Left lung (tissue), 10 donors: ENCODE results near the gene FAM240B. TPM values are rescaled to one million over a fixed set of nuclear protein-coding genes. Genes with fewer than 3 reads are reported as not detected.
A peak's percentile ranks its signal among the peaks of the same experiment; 100 is the strongest.

Experiments used
- ATAC-seq: fragments of 200-7000 bp; cut with Tn5 transposase; one replicate; pipeline ENCODE4 v1.9.1; 2020; ENCODE audit warnings: moderate library complexity
- DNase-seq, 4 donors: peaks; one replicate each; pipeline ENCODE4 v3.0.0-alpha.2; 2013 to 2020
- H3K27ac ChIP-seq, 2 donors: fragments of 200-600 bp; sonication (generic) in 1 of 2; one replicate each; pipeline versions ENCODE4 v1.5.0 to v1.8.0; 2020 to 2021
- H3K27me3 ChIP-seq, 2 donors: fragments of 200-600 bp; sonication (generic) in 1 of 2; one replicate each; pipeline versions ENCODE4 v1.5.0 to v1.8.0; 2020 to 2021
- H3K36me3 ChIP-seq, 2 donors: fragments of 200-600 bp; sonication (generic) in 1 of 2; one replicate each; pipeline versions ENCODE4 v1.5.0 to v1.8.0; 2020 to 2021
- H3K4me1 ChIP-seq, 2 donors: fragments of 200-600 bp; one replicate each; pipeline ENCODE4 v1.8.0; 2021
- H3K4me3 ChIP-seq, 2 donors: fragments of 200-600 bp; sonication (generic) in 1 of 2; one replicate each; pipeline versions ENCODE4 v1.5.0 to v1.8.0; 2020 to 2021; ENCODE audit warnings: mild to moderate bottlenecking in 1 of 2
- H3K9me3 ChIP-seq, 2 donors: fragments of 200-600 bp; sonication (generic) in 1 of 2; one replicate each; pipeline versions ENCODE4 v1.5.0 to v1.8.0; 2020 to 2021
- CTCF ChIP-seq, 2 donors: fragments of 200-600 bp; sonication (generic) in 1 of 2; IDR thresholded peaks; one replicate each; pipeline versions ENCODE4 v1.5.0 to v1.8.0; 2021; ENCODE audit warnings: antibody characterized with exemption in 2 of 2
- intact Hi-C, 2 donors: fragments of 100-400 bp; cut with DNase I; formaldehyde crosslinking; loops; one replicate each; pipeline versions ENCODE4 v1.11.2 to v1.14.2; 2022
- polyA plus RNA-seq, 6 donors: library from polyadenylated mRNA; unstranded; fragments of 120-200 nt; gene quantifications; one replicate each; pipeline ENCODE4 v1.2.1, GENCODE V29; 2013; ENCODE audit not compliant: insufficient read length in 6 of 6
- total RNA-seq, 2 donors: library from RNA; stranded (reverse); fragmentation: NEBNext Ultra II Directional; extraction: Animal tissue kit (Norgen Biotek cat#: 25700); gene quantifications; one replicate each; pipeline ENCODE4 v1.2.1, GENCODE V29; 2021
- donor health status: DM: no; HTN: yes; CAD: no.
- donor health status: DM: no; HTN: no; CAD: no.

FAM240B gene
- total and polyA plus RNA-seq, 8 donors, result 0.17 to 0.24 TPM; not detected in 6

GRCh38 chr9:38689678-38690077 is 30.3 kb downstream of the FAM240B start:
- intact Hi-C loops, result no loop called here
- H3K27me3 ChIP-seq, result peaks cover 0 to 10% of the 10 kb centered on the region in 2 donors
- ATAC-seq (no peak), DNase-seq (peak in 1 of 4 donors; percentile 30)
- no peak overlapping the region for H3K4me3 ChIP-seq
- H3K9me3 ChIP-seq, result no peaks in the 10 kb centered on the region
- peaks cover 0 to 2% of the 10 kb centered on the region in 2 donors for H3K4me1 ChIP-seq
- no peak overlapping the region for H3K27ac ChIP-seq
- no peaks in the 10 kb centered on the region for H3K36me3 ChIP-seq
- TF ChIP-seq CTCF (IDR thresholded peaks at IDR 0.05), result no peak

- Histone ChIP-seq H3K36me3 (no peaks in the 10 kb centered on the region), H3K27me3 (peaks cover 0 to 2% of the 10 kb centered on the region in 2 donors), H3K4me3 (peak overlapping the region in 1 of 2 donors; percentile 23), H3K9me3 (no peaks in the 10 kb centered on the region), H3K27ac (peak overlapping the region in 1 of 2 donors; percentile 44), H3K4me1 (peaks cover 0 to 2% of the 10 kb centered on the region in 2 donors)
- intact Hi-C loops, result no loop called here
- no peak for DNase-seq
- TF ChIP-seq CTCF (IDR thresholded peaks at IDR 0.05), result no peak
- ATAC-seq, result peak; percentile 7
Measured at GRCh38 chr9:38687992-38688391, 31.9 kb downstream of the FAM240B start.

DNA sequence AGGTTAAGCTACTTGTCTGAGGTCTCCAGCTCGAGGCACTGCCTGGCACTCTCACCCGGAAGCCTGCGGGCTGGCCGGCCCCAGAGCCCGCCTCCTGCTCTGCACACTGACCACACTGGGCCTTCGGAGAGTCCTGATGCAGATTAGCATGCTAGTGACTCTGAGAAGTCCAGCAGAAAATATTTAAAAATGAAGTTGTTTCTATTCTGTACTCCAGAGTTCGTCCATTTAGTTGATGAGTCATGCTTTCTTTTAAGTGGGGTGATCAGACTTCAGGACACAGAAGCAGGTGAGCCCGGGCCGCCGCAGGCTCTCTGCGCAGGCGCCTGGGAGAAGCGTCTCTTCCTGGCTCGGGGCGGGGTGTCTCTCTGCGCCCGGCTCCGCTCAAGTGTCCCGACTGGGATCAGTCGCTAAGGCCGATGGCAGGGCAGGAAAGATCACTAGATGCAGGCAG is 32.5 kb downstream of the FAM240B start:
- peak; percentile 98 for ATAC-seq
- Histone ChIP-seq H3K4me1 (peaks cover 0 to 2% of the 10 kb centered on the region in 2 donors), H3K27me3 (no peaks in the 10 kb centered on the region), H3K4me3 (peak overlapping the region; percentile 22 to 23), H3K36me3 (no peaks in the 10 kb centered on the region), H3K27ac (peak overlapping the region; percentile 38 to 44), H3K9me3 (no peaks in the 10 kb centered on the region)
- intact Hi-C loops, result no loop called here
- no peak for TF ChIP-seq CTCF (IDR thresholded peaks at IDR 0.05)
- DNase-seq, result peak in 3 of 4 donors; percentile 39 to 93 (median 81)

GRCh38 chr9:38686933-38687332 is 33.0 kb downstream of the FAM240B start:
- TF ChIP-seq CTCF (IDR thresholded peaks at IDR 0.05), result no peak
- H3K4me3 ChIP-seq, result peak overlapping the region; percentile 22 to 23
- no peaks in the 10 kb centered on the region for H3K9me3 ChIP-seq
- ATAC-seq, result peak; percentile 8
- H3K27ac ChIP-seq, result peak overlapping the region; percentile 38 to 44
- intact Hi-C loops, result no loop called here
- no peak for DNase-seq
- H3K27me3 ChIP-seq, result no peaks in the 10 kb centered on the region
- H3K36me3 ChIP-seq, result no peaks in the 10 kb centered on the region
- H3K4me1 ChIP-seq, result peaks cover 0 to 2% of the 10 kb centered on the region in 2 donors

DNA sequence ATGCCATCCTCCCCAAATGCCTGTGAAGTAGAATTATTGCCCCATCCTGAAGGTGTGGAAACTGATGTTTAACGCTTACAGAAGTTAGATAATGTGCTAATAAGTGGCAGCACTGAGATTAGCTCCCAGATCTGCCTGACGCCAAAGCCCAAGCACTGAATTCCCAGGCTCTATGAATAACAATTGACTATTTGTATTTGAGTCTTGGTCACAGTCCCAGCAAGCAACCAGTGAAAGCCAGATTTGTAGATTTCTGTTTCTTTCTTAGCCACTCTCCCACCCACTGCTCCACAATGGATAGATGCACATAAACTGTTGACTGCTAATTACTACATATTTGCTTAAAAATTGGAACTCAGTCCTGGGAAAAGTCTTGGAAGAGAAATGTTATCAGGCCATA is 34.4 kb downstream of the FAM240B start:
- Histone ChIP-seq H3K4me1 (peaks cover 0 to 2% of the 10 kb centered on the region in 2 donors), H3K4me3 (no peak overlapping the region), H3K9me3 (no peaks in the 10 kb centered on the region), H3K27me3 (no peaks in the 10 kb centered on the region), H3K27ac (no peak overlapping the region), H3K36me3 (no peaks in the 10 kb centered on the region)
- no peak for TF ChIP-seq CTCF (IDR thresholded peaks at IDR 0.05)
- DNase-seq, result no peak
- intact Hi-C loops, result no loop called here
- ATAC-seq, result no peak
